ENCODE measurements around the gene RYR1.

DNA sequence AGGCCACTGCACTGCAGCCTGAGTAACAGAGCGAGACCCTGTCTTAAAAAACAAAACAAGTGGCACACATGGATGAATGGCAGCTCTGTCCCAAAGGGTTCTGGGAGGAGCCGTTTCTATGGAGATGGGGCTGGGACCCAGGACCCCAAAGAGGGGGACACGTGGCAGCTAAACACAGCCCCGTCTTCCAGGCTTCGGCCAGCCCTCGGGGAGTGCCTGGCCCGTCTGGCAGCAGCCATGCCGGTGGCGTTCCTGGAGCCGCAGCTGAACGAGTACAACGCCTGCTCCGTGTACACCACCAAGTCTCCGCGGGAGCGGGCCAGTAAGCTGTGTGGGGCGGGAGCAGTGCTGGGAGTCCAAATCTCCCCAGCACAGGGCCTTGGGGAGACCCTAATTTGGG lies 82.4 kb downstream of the RYR1 start:
- no peak for TF ChIP-seq POLR2A (IDR thresholded peaks at IDR 0.05)
- TF ChIP-seq, protein P1, sequence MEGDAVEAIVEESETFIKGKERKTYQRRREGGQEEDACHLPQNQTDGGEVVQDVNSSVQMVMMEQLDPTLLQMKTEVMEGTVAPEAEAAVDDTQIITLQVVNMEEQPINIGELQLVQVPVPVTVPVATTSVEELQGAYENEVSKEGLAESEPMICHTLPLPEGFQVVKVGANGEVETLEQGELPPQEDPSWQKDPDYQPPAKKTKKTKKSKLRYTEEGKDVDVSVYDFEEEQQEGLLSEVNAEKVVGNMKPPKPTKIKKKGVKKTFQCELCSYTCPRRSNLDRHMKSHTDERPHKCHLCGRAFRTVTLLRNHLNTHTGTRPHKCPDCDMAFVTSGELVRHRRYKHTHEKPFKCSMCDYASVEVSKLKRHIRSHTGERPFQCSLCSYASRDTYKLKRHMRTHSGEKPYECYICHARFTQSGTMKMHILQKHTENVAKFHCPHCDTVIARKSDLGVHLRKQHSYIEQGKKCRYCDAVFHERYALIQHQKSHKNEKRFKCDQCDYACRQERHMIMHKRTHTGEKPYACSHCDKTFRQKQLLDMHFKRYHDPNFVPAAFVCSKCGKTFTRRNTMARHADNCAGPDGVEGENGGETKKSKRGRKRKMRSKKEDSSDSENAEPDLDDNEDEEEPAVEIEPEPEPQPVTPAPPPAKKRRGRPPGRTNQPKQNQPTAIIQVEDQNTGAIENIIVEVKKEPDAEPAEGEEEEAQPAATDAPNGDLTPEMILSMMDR (IDR thresholded peaks at IDR 0.05): no peak

Data from right lobe of liver (tissue), 4 donors.